ENCODE results near the gene NECTIN1.
A peak's percentile ranks its signal among the peaks of the same experiment; 100 is the strongest.

The NECTIN1 gene

GRCh38 chr11:119743006-119743405 is 14.0 kb upstream of the NECTIN1 start:
- no peaks in the 10 kb centered on the region for H3K27me3 ChIP-seq (ENCODE audit: low read length)
- H3K36me3 ChIP-seq (ENCODE audit: low read length) = no peaks in the 10 kb centered on the region
- no peaks in the 10 kb centered on the region for H4K20me1 ChIP-seq (ENCODE audit: low read depth, low read length)
- H3K9me3 ChIP-seq (ENCODE audit: insufficient read depth, low read length) = no peaks in the 10 kb centered on the region
- no peaks in the 10 kb centered on the region for H3K79me2 ChIP-seq (ENCODE audit: insufficient read depth, low read length)
- no peak overlapping the region for H3K4me2 ChIP-seq (ENCODE audit: low read depth, low read length, poor library complexity, severe bottlenecking)
- H2AFZ ChIP-seq (ENCODE audit: low read depth, low read length, severe bottlenecking) = no peak overlapping the region
- no peak overlapping the region for H3K9ac ChIP-seq (ENCODE audit: low read length)
- no peak overlapping the region for H3K4me3 ChIP-seq (ENCODE audit: insufficient read depth, low read length, poor library complexity, severe bottlenecking)
- no peaks in the 10 kb centered on the region for H3K9me2 ChIP-seq (replicated peaks; ENCODE audit: insufficient read depth, low read length)
- H3K27ac ChIP-seq (ENCODE audit: low read depth, low read length) = no peak overlapping the region
- TF ChIP-seq EZH2phosphoT487 (conservative IDR thresholded peaks at IDR 0.05; ENCODE audit: low read length) = no peak
- no peak for TF ChIP-seq CTCF (IDR thresholded peaks at IDR 0.05; ENCODE audit: insufficient read depth, low read length, poor library complexity, severe bottlenecking)
- H3F3A ChIP-seq (ENCODE audit: insufficient read depth) = no peaks in the 10 kb centered on the region

GRCh38 chr11:119742263-119742861 is 13.4 kb upstream of the NECTIN1 start:
- Histone ChIP-seq H3K79me2 (ENCODE audit: insufficient read depth, low read length) (no peaks in the 10 kb centered on the region), H3K27me3 (ENCODE audit: low read length) (no peaks in the 10 kb centered on the region), H3K4me3 (ENCODE audit: insufficient read depth, low read length, poor library complexity, severe bottlenecking) (no peak overlapping the region), H2AFZ (ENCODE audit: low read depth, low read length, severe bottlenecking) (no peak overlapping the region), H3K4me2 (ENCODE audit: low read depth, low read length, poor library complexity, severe bottlenecking) (no peak overlapping the region), H3K27ac (ENCODE audit: low read depth, low read length) (no peak overlapping the region), H4K20me1 (ENCODE audit: low read depth, low read length) (no peaks in the 10 kb centered on the region), H3F3A (ENCODE audit: insufficient read depth) (no peaks in the 10 kb centered on the region), H3K9me3 (ENCODE audit: insufficient read depth, low read length) (no peaks in the 10 kb centered on the region), H3K36me3 (ENCODE audit: low read length) (no peaks in the 10 kb centered on the region), H3K9me2 (replicated peaks; ENCODE audit: insufficient read depth, low read length) (no peaks in the 10 kb centered on the region), H3K9ac (ENCODE audit: low read length) (no peak overlapping the region)
- TF ChIP-seq CTCF (IDR thresholded peaks at IDR 0.05; ENCODE audit: insufficient read depth, low read length, poor library complexity, severe bottlenecking) = no peak
- TF ChIP-seq EZH2phosphoT487 (conservative IDR thresholded peaks at IDR 0.05; ENCODE audit: low read length) = no peak

GRCh38 chr11:119741369-119742262 is 12.6 kb upstream of the NECTIN1 start:
- Histone ChIP-seq H3K9me2 (replicated peaks; ENCODE audit: insufficient read depth, low read length) (no peaks in the 10 kb centered on the region), H3K79me2 (ENCODE audit: insufficient read depth, low read length) (no peaks in the 10 kb centered on the region), H4K20me1 (ENCODE audit: low read depth, low read length) (no peaks in the 10 kb centered on the region), H3K9ac (ENCODE audit: low read length) (no peak overlapping the region), H2AFZ (ENCODE audit: low read depth, low read length, severe bottlenecking) (no peak overlapping the region), H3K27ac (ENCODE audit: low read depth, low read length) (no peak overlapping the region), H3F3A (ENCODE audit: insufficient read depth) (no peaks in the 10 kb centered on the region), H3K4me2 (ENCODE audit: low read depth, low read length, poor library complexity, severe bottlenecking) (no peak overlapping the region), H3K9me3 (ENCODE audit: insufficient read depth, low read length) (no peaks in the 10 kb centered on the region), H3K27me3 (ENCODE audit: low read length) (no peaks in the 10 kb centered on the region), H3K4me3 (ENCODE audit: insufficient read depth, low read length, poor library complexity, severe bottlenecking) (no peak overlapping the region), H3K36me3 (ENCODE audit: low read length) (no peaks in the 10 kb centered on the region)
- TF ChIP-seq CTCF (IDR thresholded peaks at IDR 0.05; ENCODE audit: insufficient read depth, low read length, poor library complexity, severe bottlenecking) (peak; percentile 90), EZH2phosphoT487 (conservative IDR thresholded peaks at IDR 0.05; ENCODE audit: low read length) (no peak)
